NCI-H524 (cell line): ENCODE measurements around the gene KCNIP1.
A peak's percentile ranks its signal among the peaks of the same experiment; 100 is the strongest.

Experiments
- DNase-seq, 2 experiments: peaks; one replicate each; lab custom pipeline; 2025; lab: John Stamatoyannopoulos, UW

Gene KCNIP1

GRCh38 chr5:170563824-170564567 lies 60.2 kb downstream of the KCNIP1 start:
- DNase-seq = no peak

- no peak for DNase-seq
These were observed 61.3 kb downstream of the KCNIP1 start for GRCh38 chr5:170565072-170565471.

- DNase-seq = no peak
These were observed 65.3 kb downstream of the KCNIP1 start for GRCh38 chr5:170569101-170569500.

- DNase-seq = peak; percentile 93 to 96
These were observed 66.7 kb downstream of the KCNIP1 start for GRCh38 chr5:170570476-170570875.

- DNase-seq = no peak
These were observed 67.5 kb downstream of the KCNIP1 start for GRCh38 chr5:170571281-170571731.

GRCh38 chr5:170571875-170572852 lies 68.3 kb downstream of the KCNIP1 start:
- DNase-seq = no peak

- DNase-seq = no peak
These were observed 69.3 kb downstream of the KCNIP1 start for GRCh38 chr5:170573114-170573513.

GRCh38 chr5:170573660-170574059 lies 69.8 kb downstream of the KCNIP1 start:
- no peak for DNase-seq

- peak in 1 of 2 experiments; percentile 26 for DNase-seq
These were observed 73.0 kb downstream of the KCNIP1 start for GRCh38 chr5:170576602-170577535.

GRCh38 chr5:170579601-170580000 lies 75.8 kb downstream of the KCNIP1 start:
- no peak for DNase-seq

GRCh38 chr5:170581211-170581610 lies 77.4 kb downstream of the KCNIP1 start:
- no peak for DNase-seq

GRCh38 chr5:170582644-170583330 lies 79.0 kb downstream of the KCNIP1 start:
- DNase-seq = no peak

GRCh38 chr5:170584003-170584402 lies 80.2 kb downstream of the KCNIP1 start:
- DNase-seq = no peak

GRCh38 chr5:170584450-170585058 lies 80.7 kb downstream of the KCNIP1 start:
- no peak for DNase-seq

- DNase-seq = peak; percentile 55 to 74
These were observed 81.6 kb downstream of the KCNIP1 start for GRCh38 chr5:170585273-170585948.

GRCh38 chr5:170587808-170588207 lies 84.0 kb downstream of the KCNIP1 start:
- no peak for DNase-seq

- DNase-seq = no peak
These were observed 85.8 kb downstream of the KCNIP1 start for GRCh38 chr5:170589643-170590042.

GRCh38 chr5:170590566-170590965 lies 86.7 kb downstream of the KCNIP1 start:
- no peak for DNase-seq

- no peak for DNase-seq
These were observed 87.2 kb downstream of the KCNIP1 start for GRCh38 chr5:170591054-170591453.

- DNase-seq = peak in 1 of 2 experiments; percentile 33
These were observed 92.7 kb downstream of the KCNIP1 start for GRCh38 chr5:170596482-170597044.
